HL-60 (cell line): ENCODE data around the gene FEN1.

Experiments used
- DNase-seq, 2 experiments: peaks; one replicate each; pipeline ENCODE4 v3.0.0-alpha.2; 2010 to 2020; ENCODE audit warnings: low read depth in 1 of 2, low spot score in 1 of 2
- H3K27ac ChIP-seq: fragments of 250-450 bp; sonication (Bioruptor Pico); replicated peaks from 2 replicates; pipeline ENCODE4 v1.5.1; 2020; ENCODE audit warnings: mild to moderate bottlenecking, moderate library complexity
- H3K27me3 ChIP-seq: fragments of 250-450 bp; sonication (Bioruptor Pico); 2 replicates; pipeline ENCODE4 v1.5.1; 2021; ENCODE audit warnings: mild to moderate bottlenecking, moderate library complexity; ENCODE audit not compliant: insufficient read depth, poor library complexity, severe bottlenecking
- H3K4me3 ChIP-seq: replicated peaks from 2 replicates; pipeline ENCODE4 v1.5.1; 2011; ENCODE audit warnings: mild to moderate bottlenecking, control low read depth, low read length; ENCODE audit not compliant: insufficient read depth
- CTCF ChIP-seq: IDR thresholded peaks from one replicate; pipeline ENCODE4 v1.5.1; 2011; ENCODE audit warnings: low read length, control low read depth, inconsistent platforms; ENCODE audit not compliant: insufficient read depth
- GABPA ChIP-seq: IDR thresholded peaks from 2 replicates; pipeline ENCODE4 v1.6.1; 2012; ENCODE audit warnings: low read depth
- POLR2AphosphoS5 ChIP-seq: IDR thresholded peaks from 2 replicates; pipeline ENCODE4 v1.6.1; 2012; ENCODE audit warnings: low read depth
- REST ChIP-seq: IDR thresholded peaks from 2 replicates; pipeline ENCODE4 v1.6.1; 2012; ENCODE audit warnings: low read depth; ENCODE audit not compliant: insufficient replicate concordance
- SPI1 ChIP-seq: IDR thresholded peaks from 2 replicates; pipeline ENCODE4 v1.6.1; 2012; ENCODE audit warnings: low read depth, mild to moderate bottlenecking, borderline replicate concordance

FEN1 gene

GRCh38 chr11:61750631-61751273 lies 42.0 kb upstream of the FEN1 start:
- peaks cover 25% of the 10 kb centered on the region for H3K27me3 ChIP-seq
- no peak for TF ChIP-seq GABPA
- TF ChIP-seq SPI1 = no peak
- no peak for TF ChIP-seq REST
- TF ChIP-seq CTCF = no peak
- no peak for TF ChIP-seq POLR2AphosphoS5
- DNase-seq = no peak
- no peak overlapping the region for H3K27ac ChIP-seq
- H3K4me3 ChIP-seq = no peak overlapping the region

- DNase-seq = no peak
- Histone ChIP-seq H3K4me3 (no peak overlapping the region), H3K27ac (no peak overlapping the region), H3K27me3 (peaks cover 25% of the 10 kb centered on the region)
- no peak for TF ChIP-seq REST
- TF ChIP-seq SPI1 = no peak
- no peak for TF ChIP-seq POLR2AphosphoS5
- TF ChIP-seq CTCF = no peak
- TF ChIP-seq GABPA = no peak
These were observed 41.3 kb upstream of the FEN1 start for GRCh38 chr11:61751384-61751783.

- peaks cover 25% of the 10 kb centered on the region for H3K27me3 ChIP-seq
- H3K4me3 ChIP-seq = peak within 1 kb of the TSS; percentile 9; the same call in 1 of the 2 replicates
- TF ChIP-seq CTCF (no peak), POLR2AphosphoS5 (no peak), REST (no peak), SPI1 (no peak), GABPA (no peak)
- no peak within 1 kb of the TSS for H3K27ac ChIP-seq
- peak; percentile 17 to 18 for DNase-seq
These were observed 40.4 kb upstream of the FEN1 start, which contains the start of gene MYRF for GRCh38 chr11:61752117-61752924. Gene MYRF (plus strand): TSS chr11:61752636. CDS start chr11:61752745, 109 bp downstream.
